Smooth muscle cell (in vitro differentiated cells): ENCODE results near the gene RMND5B. TPM values are rescaled to one million over a fixed set of nuclear protein-coding genes. Genes with fewer than 3 reads are reported as not detected.
A peak's percentile ranks its signal among the peaks of the same experiment; 100 is the strongest.
"Not testable (repeated sequence)": the region's sequence is repeated elsewhere in the genome, so short reads cannot be mapped to it uniquely, and the experiment has no call there.

Source experiments
- DNase-seq: peaks from one replicate; lab custom pipeline; 2025; ENCODE audit not compliant: unreplicated experiment; lab: John Stamatoyannopoulos, UW
- H2AFZ ChIP-seq: fragments of 200-600 bp; sonication (generic); 2 replicates; pipeline ENCODE4 v1.6.0; 2016; ENCODE audit warnings: antibody characterized with exemption, low read depth, mild to moderate bottlenecking
- H3F3A ChIP-seq: fragments of 200-600 bp; sonication (generic); 2 replicates; pipeline ENCODE4 v1.6.0; 2017; ENCODE audit warnings: antibody characterized with exemption, low read depth
- H3K27ac ChIP-seq: fragments of 200-600 bp; sonication (generic); 2 replicates; pipeline ENCODE4 v1.5.1; 2016; ENCODE audit warnings: low read depth, mild to moderate bottlenecking
- H3K27me3 ChIP-seq: fragments of 200-600 bp; sonication (generic); 2 replicates; pipeline ENCODE4 v1.6.1; 2016; ENCODE audit warnings: low read depth, mild to moderate bottlenecking
- H3K36me3 ChIP-seq: fragments of 200-600 bp; sonication (generic); 2 replicates; pipeline ENCODE4 v1.5.1; 2016; ENCODE audit warnings: low read depth
- H3K4me1 ChIP-seq: fragments of 200-600 bp; sonication (generic); 2 replicates; pipeline ENCODE4 v1.5.1; 2016; ENCODE audit warnings: low read depth
- H3K4me2 ChIP-seq: fragments of 200-600 bp; sonication (generic); 2 replicates; pipeline ENCODE4 v1.6.0; 2016; ENCODE audit warnings: mild to moderate bottlenecking
- H3K4me3 ChIP-seq: fragments of 200-600 bp; sonication (generic); 2 replicates; pipeline ENCODE4 v1.5.1; 2016; ENCODE audit warnings: mild to moderate bottlenecking
- H3K79me2 ChIP-seq: fragments of 200-600 bp; sonication (generic); 2 replicates; pipeline ENCODE4 v1.6.0; 2016; ENCODE audit warnings: low read depth, mild to moderate bottlenecking
- H3K9ac ChIP-seq: fragments of 200-600 bp; sonication (generic); 2 replicates; pipeline ENCODE4 v1.6.0; 2016; ENCODE audit warnings: low read depth
- H3K9me3 ChIP-seq: fragments of 200-600 bp; sonication (generic); replicated peaks from 2 replicates; pipeline ENCODE4 v1.5.1; 2016; ENCODE audit warnings: low read depth
- H4K20me1 ChIP-seq: fragments of 200-600 bp; sonication (generic); 2 replicates; pipeline ENCODE4 v1.6.0; 2016; ENCODE audit warnings: low read depth
- WGBS: methylation state at CpG from one replicate; pipeline ENCODE4 v1.1.7; 2016; ENCODE audit warnings: low lambda C conversion rate; 5-methylcytosine and 5-hydroxymethylcytosine counted together
- polyA plus RNA-seq: library from polyadenylated mRNA; unstranded; fragments of >200 nt; fragmentation: Nextera tagmentation; extraction: Ambion mirVana; gene quantifications from 2 replicates; pipeline ENCODE4 v1.2.1, GENCODE V29; 2016
- total RNA-seq: library from RNA; depleted of rRNA; stranded (reverse); fragments of >200 nt; gene quantifications from 2 replicates; pipeline ENCODE4 v1.2.3, GENCODE V29; 2014
- TF ChIP-seq, protein P1 (sequence below): fragments of 200-600 bp; sonication (generic); IDR thresholded peaks from 2 replicates; pipeline ENCODE4 v1.5.1; 2017; ENCODE audit warnings: borderline replicate concordance, mild to moderate bottlenecking, antibody characterized with exemption; ENCODE audit not compliant: insufficient read depth, poor library complexity, severe bottlenecking

The RMND5B gene
- total and polyA plus RNA-seq, 2 experiments from 2014 or later: 18.2 to 20.8 TPM

DNA sequence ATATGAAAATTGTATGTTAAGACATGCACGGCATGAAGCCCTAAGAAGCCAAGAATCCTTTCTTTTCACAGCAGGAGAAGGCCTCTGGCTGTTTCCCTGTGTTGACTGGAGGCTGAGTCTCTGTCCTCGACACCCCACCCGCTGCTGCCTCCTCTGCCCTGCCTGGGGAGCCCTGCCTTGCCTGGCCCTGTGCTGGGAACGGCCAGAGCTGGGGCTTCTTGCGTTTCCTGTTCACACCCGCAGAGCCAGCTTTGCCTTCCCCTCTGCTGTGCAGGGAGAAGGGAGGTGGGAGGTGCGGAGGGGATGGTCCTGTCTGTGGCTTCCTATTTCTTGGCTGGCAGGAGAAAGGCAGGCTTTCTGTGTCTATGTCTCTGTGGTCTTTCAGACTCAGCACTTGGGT, 63.2 kb downstream of the RMND5B start:
- no peaks in the 10 kb centered on the region for H3K36me3 ChIP-seq
- DNase-seq: no peak
- TF ChIP-seq, protein P1, sequence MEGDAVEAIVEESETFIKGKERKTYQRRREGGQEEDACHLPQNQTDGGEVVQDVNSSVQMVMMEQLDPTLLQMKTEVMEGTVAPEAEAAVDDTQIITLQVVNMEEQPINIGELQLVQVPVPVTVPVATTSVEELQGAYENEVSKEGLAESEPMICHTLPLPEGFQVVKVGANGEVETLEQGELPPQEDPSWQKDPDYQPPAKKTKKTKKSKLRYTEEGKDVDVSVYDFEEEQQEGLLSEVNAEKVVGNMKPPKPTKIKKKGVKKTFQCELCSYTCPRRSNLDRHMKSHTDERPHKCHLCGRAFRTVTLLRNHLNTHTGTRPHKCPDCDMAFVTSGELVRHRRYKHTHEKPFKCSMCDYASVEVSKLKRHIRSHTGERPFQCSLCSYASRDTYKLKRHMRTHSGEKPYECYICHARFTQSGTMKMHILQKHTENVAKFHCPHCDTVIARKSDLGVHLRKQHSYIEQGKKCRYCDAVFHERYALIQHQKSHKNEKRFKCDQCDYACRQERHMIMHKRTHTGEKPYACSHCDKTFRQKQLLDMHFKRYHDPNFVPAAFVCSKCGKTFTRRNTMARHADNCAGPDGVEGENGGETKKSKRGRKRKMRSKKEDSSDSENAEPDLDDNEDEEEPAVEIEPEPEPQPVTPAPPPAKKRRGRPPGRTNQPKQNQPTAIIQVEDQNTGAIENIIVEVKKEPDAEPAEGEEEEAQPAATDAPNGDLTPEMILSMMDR: no peak
- no peaks in the 10 kb centered on the region for H3K9me3 ChIP-seq
- H3K4me2 ChIP-seq: no peak overlapping the region
- H3F3A ChIP-seq: no peaks in the 10 kb centered on the region
- H2AFZ ChIP-seq: no peak overlapping the region
- no peaks in the 10 kb centered on the region for H3K79me2 ChIP-seq
- H3K4me3 ChIP-seq: no peak overlapping the region
- 62% methylated on average over 7 of the region's 7 CpGs for WGBS
- no peaks in the 10 kb centered on the region for H4K20me1 ChIP-seq
- no peak overlapping the region for H3K9ac ChIP-seq
- H3K27me3 ChIP-seq: no peaks in the 10 kb centered on the region
- H3K4me1 ChIP-seq: peaks cover 7% of the 10 kb centered on the region
- H3K27ac ChIP-seq: no peak overlapping the region

DNA sequence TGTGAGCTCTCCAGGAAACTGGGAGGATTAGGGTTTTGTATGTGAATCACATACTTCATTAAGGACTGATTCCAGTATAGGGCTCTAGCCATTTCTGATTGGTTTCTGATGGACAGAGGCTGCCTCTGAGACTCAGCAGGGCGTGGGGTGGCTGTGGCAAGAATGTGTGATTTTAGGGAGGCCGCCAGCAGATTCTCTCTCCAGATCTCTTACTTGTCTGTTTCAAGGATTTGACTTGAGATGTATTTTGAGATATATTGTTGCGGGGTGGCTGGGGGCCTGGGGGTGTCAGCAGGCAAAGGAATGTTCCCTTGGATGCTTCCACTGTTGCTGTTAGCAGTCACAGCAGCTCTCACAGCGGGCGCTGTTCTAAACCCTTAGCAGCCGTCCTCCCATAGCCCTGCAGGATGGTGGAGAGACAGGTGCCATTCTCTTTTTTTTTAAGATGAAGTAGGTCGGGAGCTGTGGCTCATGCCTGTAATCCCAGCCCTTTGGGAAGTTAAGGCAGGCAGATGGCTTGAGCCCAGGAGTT, 65.5 kb downstream of the RMND5B start:
- no peak for DNase-seq
- Histone ChIP-seq H3K9me3 (no peaks in the 10 kb centered on the region), H4K20me1 (no peaks in the 10 kb centered on the region), H3K27ac (no peak overlapping the region), H3K4me2 (no peak overlapping the region), H3K4me1 (peaks cover 7% of the 10 kb centered on the region), H3F3A (no peaks in the 10 kb centered on the region), H3K79me2 (no peaks in the 10 kb centered on the region), H3K4me3 (no peak overlapping the region), H3K9ac (no peak overlapping the region), H3K36me3 (no peaks in the 10 kb centered on the region), H2AFZ (no peak overlapping the region), H3K27me3 (no peaks in the 10 kb centered on the region)
- WGBS: 90% methylated on average over 7 of the region's 7 CpGs
- TF ChIP-seq, protein P1: no peak

GRCh38 chr5:178196986-178197385, 66.2 kb downstream of the RMND5B start:
- Histone ChIP-seq H3K9ac (no peak overlapping the region), H3K36me3 (no peaks in the 10 kb centered on the region), H3K4me3 (no peak overlapping the region), H3K4me2 (no peak overlapping the region), H3K27ac (no peak overlapping the region), H3F3A (no peaks in the 10 kb centered on the region), H3K79me2 (no peaks in the 10 kb centered on the region), H4K20me1 (no peaks in the 10 kb centered on the region), H3K27me3 (no peaks in the 10 kb centered on the region), H3K9me3 (no peaks in the 10 kb centered on the region), H3K4me1 (peaks cover 7% of the 10 kb centered on the region), H2AFZ (no peak overlapping the region)
- TF ChIP-seq, protein P1: peak; percentile 24
- WGBS: 86% methylated on average over 8 of the region's 8 CpGs
- no peak for DNase-seq

DNA sequence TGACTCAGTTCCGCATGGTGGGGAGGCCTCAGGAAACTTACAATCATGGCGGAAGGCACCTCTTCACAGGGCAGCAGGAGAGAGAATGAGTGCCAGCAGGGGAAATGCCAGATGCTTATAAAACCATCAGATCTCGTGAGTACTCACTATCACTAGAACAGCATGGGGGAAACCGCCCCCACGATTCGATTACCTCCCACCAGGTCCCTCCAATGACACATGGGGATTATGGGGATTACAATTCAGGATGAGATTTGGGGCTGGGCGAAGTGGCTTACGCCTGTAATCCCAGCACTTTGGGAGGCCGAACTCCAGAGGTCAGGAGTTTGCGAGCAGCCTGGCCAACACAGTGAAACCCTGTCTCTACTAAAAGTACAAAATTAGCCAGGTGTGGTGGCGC, 67.3 kb downstream of the RMND5B start:
- DNase-seq, H3F3A ChIP-seq, H3K9ac ChIP-seq, H3K9me3 ChIP-seq, H2AFZ ChIP-seq, H3K36me3 ChIP-seq, H3K4me3 ChIP-seq, H3K27me3 ChIP-seq, H3K79me2 ChIP-seq, H3K4me1 ChIP-seq, H3K4me2 ChIP-seq, H4K20me1 ChIP-seq, H3K27ac ChIP-seq: not testable (repeated sequence)
- 90% methylated on average over 11 of the region's 11 CpGs for WGBS
